ENCODE measurements around the gene SLC6A13.

DNA sequence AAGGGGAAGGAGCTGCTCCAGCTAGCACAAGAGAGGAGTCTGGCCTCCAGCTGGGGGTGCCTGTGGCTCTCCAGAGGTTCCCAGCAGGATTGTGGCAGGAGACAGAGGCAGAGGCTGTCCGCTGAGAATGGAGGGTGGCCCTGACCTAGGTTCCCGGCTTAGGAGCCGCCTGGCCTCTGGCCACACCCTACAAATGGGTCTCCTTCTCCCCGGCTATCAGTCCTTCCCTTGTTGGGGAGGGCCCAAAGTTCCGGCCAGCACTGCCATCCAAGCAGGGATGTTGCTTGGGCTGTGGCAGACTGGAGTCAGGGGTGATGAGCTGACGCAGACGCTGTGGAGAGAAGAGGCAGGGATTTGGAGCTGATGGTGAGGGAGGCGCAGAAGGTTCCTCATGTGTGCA lies 71.8 kb downstream of the SLC6A13 start:
- TF ChIP-seq POLR2A (IDR thresholded peaks at IDR 0.05) = no peak
- TF ChIP-seq, protein P1, sequence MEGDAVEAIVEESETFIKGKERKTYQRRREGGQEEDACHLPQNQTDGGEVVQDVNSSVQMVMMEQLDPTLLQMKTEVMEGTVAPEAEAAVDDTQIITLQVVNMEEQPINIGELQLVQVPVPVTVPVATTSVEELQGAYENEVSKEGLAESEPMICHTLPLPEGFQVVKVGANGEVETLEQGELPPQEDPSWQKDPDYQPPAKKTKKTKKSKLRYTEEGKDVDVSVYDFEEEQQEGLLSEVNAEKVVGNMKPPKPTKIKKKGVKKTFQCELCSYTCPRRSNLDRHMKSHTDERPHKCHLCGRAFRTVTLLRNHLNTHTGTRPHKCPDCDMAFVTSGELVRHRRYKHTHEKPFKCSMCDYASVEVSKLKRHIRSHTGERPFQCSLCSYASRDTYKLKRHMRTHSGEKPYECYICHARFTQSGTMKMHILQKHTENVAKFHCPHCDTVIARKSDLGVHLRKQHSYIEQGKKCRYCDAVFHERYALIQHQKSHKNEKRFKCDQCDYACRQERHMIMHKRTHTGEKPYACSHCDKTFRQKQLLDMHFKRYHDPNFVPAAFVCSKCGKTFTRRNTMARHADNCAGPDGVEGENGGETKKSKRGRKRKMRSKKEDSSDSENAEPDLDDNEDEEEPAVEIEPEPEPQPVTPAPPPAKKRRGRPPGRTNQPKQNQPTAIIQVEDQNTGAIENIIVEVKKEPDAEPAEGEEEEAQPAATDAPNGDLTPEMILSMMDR (IDR thresholded peaks at IDR 0.05) = no peak
